ENCODE data around the gene LINS1.
A peak's percentile ranks its signal among the peaks of the same experiment; 100 is the strongest.
"Not testable (repeated sequence)": the region's sequence is repeated elsewhere in the genome, so short reads cannot be mapped to it uniquely, and the experiment has no call there.

The LINS1 gene

GRCh38 chr15:100598655-100599054 lies 3.3 kb downstream of the LINS1 start:
- peak in 1 of 2 experiments; percentile 18 for DNase-seq

- DNase-seq, result no peak
Observed at GRCh38 chr15:100597862-100598261, 4.1 kb downstream of the LINS1 start.

GRCh38 chr15:100596792-100597191 lies 5.2 kb downstream of the LINS1 start:
- DNase-seq, result peak; percentile 96 to 98

- peak in 1 of 2 experiments; percentile 25 for DNase-seq
Observed at GRCh38 chr15:100595964-100596363, 6.0 kb downstream of the LINS1 start.

- no peak for DNase-seq
Observed at GRCh38 chr15:100593431-100593830, 8.6 kb downstream of the LINS1 start.

- DNase-seq, result no peak
Observed at GRCh38 chr15:100592898-100593297, 9.1 kb downstream of the LINS1 start.

- no peak for DNase-seq
Observed at GRCh38 chr15:100591835-100592234, 10.1 kb downstream of the LINS1 start.

- DNase-seq, result not testable (repeated sequence)
Observed at GRCh38 chr15:100591163-100591562, 10.8 kb downstream of the LINS1 start.

GRCh38 chr15:100588638-100589242 lies 13.2 kb downstream of the LINS1 start:
- DNase-seq, result no peak

- no peak for DNase-seq
Observed at GRCh38 chr15:100580414-100580813, 21.6 kb downstream of the LINS1 start.

GRCh38 chr15:100573526-100573925 lies 28.5 kb downstream of the LINS1 start:
- no peak for DNase-seq

- no peak for DNase-seq
Observed at GRCh38 chr15:100572362-100572983, 29.5 kb downstream of the LINS1 start.

- no peak for DNase-seq
Observed at GRCh38 chr15:100571592-100572167, 30.3 kb downstream of the LINS1 start.

- no peak for DNase-seq
Observed at GRCh38 chr15:100570735-100571313, 31.2 kb downstream of the LINS1 start.

GRCh38 chr15:100570275-100570674 lies 31.7 kb downstream of the LINS1 start:
- DNase-seq, result no peak

- DNase-seq, result no peak
Observed at GRCh38 chr15:100569391-100569790, 32.6 kb downstream of the LINS1 start.

- no peak for DNase-seq
Observed at GRCh38 chr15:100566850-100567628, 34.9 kb downstream of the LINS1 start.

- no peak for DNase-seq
Observed at GRCh38 chr15:100565591-100565990, 36.4 kb downstream of the LINS1 start.

- no peak for DNase-seq
Observed at GRCh38 chr15:100560323-100560722, 41.7 kb downstream of the LINS1 start.

GRCh38 chr15:100559330-100559729 lies 42.7 kb downstream of the LINS1 start:
- DNase-seq, result no peak

GRCh38 chr15:100558771-100559254 lies 43.2 kb downstream of the LINS1 start:
- no peak for DNase-seq

- no peak for DNase-seq
Observed at GRCh38 chr15:100553468-100553867, 48.5 kb downstream of the LINS1 start.

GRCh38 chr15:100547961-100548360 lies 54.0 kb downstream of the LINS1 start:
- no peak for DNase-seq
